Fibroblast of mammary gland (primary cell): ENCODE measurements around the gene OR10H5.

Experiments
- DNase-seq: peaks from one replicate; pipeline ENCODE4 v3.0.0-alpha.2; 2010; ENCODE audit warnings: low read depth
- H3K4me3 ChIP-seq: 2 replicates; pipeline ENCODE4 v1.5.1; 2011; ENCODE audit warnings: low read depth, mild to moderate bottlenecking, low read length, moderate library complexity; ENCODE audit not compliant: control insufficient read depth
- TF ChIP-seq, protein P1 (sequence below): conservative IDR thresholded peaks from 2 replicates; pipeline ENCODE4 v1.5.1; 2011; ENCODE audit warnings: low read depth, low read length, inconsistent platforms; ENCODE audit not compliant: control insufficient read depth, insufficient read depth

The OR10H5 gene

DNA sequence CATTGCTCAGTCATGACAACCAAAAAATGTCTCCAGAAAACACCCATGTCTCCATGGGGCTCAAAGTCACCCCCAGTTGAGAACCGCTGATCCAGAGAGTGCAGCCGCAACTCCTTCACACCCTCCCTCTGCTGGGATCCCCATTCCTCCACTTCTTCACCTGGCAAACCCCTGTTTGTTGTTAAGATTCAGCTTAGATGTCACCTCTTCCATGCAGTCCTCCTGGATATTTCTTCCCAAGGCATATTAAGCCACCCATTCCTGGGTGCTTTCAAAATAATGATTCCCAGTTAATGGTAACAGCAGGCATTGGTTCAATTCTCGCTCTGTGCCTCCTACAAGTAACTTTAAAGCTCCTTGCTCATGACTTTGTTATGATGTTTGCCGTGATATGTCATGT lies 24.0 kb downstream of the OR10H5 start:
- DNase-seq, result no peak
- H3K4me3 ChIP-seq, result no peak overlapping the region
- TF ChIP-seq, protein P1, sequence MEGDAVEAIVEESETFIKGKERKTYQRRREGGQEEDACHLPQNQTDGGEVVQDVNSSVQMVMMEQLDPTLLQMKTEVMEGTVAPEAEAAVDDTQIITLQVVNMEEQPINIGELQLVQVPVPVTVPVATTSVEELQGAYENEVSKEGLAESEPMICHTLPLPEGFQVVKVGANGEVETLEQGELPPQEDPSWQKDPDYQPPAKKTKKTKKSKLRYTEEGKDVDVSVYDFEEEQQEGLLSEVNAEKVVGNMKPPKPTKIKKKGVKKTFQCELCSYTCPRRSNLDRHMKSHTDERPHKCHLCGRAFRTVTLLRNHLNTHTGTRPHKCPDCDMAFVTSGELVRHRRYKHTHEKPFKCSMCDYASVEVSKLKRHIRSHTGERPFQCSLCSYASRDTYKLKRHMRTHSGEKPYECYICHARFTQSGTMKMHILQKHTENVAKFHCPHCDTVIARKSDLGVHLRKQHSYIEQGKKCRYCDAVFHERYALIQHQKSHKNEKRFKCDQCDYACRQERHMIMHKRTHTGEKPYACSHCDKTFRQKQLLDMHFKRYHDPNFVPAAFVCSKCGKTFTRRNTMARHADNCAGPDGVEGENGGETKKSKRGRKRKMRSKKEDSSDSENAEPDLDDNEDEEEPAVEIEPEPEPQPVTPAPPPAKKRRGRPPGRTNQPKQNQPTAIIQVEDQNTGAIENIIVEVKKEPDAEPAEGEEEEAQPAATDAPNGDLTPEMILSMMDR, result no peak

- no peak for DNase-seq
- TF ChIP-seq, protein P1, result no peak
- no peak overlapping the region for H3K4me3 ChIP-seq
Observed at GRCh38 chr19:15812060-15812722, 24.7 kb downstream of the OR10H5 start.

- DNase-seq, result no peak
- TF ChIP-seq, protein P1, result no peak
- H3K4me3 ChIP-seq, result no peak overlapping the region
Observed at GRCh38 chr19:15813916-15814315, 26.5 kb downstream of the OR10H5 start.

DNA sequence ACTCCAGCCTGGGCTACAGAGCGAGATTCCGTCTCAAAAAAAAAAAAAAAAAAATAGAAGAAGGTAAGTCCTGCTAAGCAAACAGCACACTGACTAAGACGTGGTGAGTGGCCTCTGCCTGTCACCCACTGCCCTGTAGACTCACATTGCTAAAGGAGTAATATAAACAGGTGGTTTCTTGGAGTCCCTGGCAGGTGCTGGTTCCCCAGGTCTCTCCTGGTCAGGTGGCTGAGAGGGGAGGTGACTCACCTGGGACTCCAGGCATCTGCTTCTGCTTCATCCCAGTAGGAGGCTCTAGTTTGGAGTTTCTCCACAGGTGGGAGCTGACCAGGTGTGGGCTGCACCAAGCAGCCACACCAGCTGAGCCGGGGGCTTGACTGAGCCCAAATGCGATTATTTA lies 27.8 kb downstream of the OR10H5 start, which contains the start of gene OR10H1:
Gene OR10H1, minus strand, starts transcription at position 359 of the 400 bp plus-strand sequence. CDS start 7,627 bp downstream, outside the sequence.
- DNase-seq, result no peak
- TF ChIP-seq, protein P1, result no peak
- H3K4me3 ChIP-seq, result no peak within 1 kb of the TSS

GRCh38 chr19:15820646-15821045 lies 33.2 kb downstream of the OR10H5 start:
- H3K4me3 ChIP-seq, result no peak overlapping the region
- TF ChIP-seq, protein P1, result no peak
- DNase-seq, result no peak

GRCh38 chr19:15825753-15826152 lies 38.3 kb downstream of the OR10H5 start:
- DNase-seq, result no peak
- TF ChIP-seq, protein P1, result no peak
- H3K4me3 ChIP-seq, result no peak overlapping the region
